Measurements from ENCODE around the gene PLA2G2A. TPM values are rescaled to one million over a fixed set of nuclear protein-coding genes. Genes with fewer than 3 reads are reported as not detected.
A peak's percentile ranks its signal among the peaks of the same experiment; 100 is the strongest.

PLA2G2A gene
- total RNA-seq, 1 experiment from 2014 or later: 7.1 TPM

GRCh38 chr1:19957779-19958178, 21.6 kb downstream of the PLA2G2A start:
- no peak overlapping the region for H3K4ac ChIP-seq (ENCODE audit: low read depth, low read length)
- no peak overlapping the region for H3K14ac ChIP-seq (ENCODE audit: insufficient read depth, low read length)
- no peak overlapping the region for H2BK15ac ChIP-seq (ENCODE audit: low read depth, low read length)
- no peak overlapping the region for H3K56ac ChIP-seq (ENCODE audit: insufficient read length, low read depth, low read length)
- H3K79me2 ChIP-seq (ENCODE audit: insufficient read depth, low read length): no peaks in the 10 kb centered on the region
- no peak overlapping the region for H2BK5ac ChIP-seq (ENCODE audit: insufficient read length, low read length)
- H4K5ac ChIP-seq (ENCODE audit: insufficient read length, low read depth, low read length): no peak overlapping the region
- no peak overlapping the region for H2BK20ac ChIP-seq (ENCODE audit: low read depth, low read length, poor library complexity, severe bottlenecking)
- Mint-ChIP-seq H3K36me3 (ENCODE audit: insufficient read depth in 1 of 3, low read depth in 3 of 3) (peaks cover 2 to 6% (median 5%) of the 10 kb centered on the region in 3 experiments; a peak in 5 of 7 replicates), H3K9me3 (peaks cover 14 to 24% of the 10 kb centered on the region in 2 experiments; a peak in 4 of 5 replicates), H3K27me3 (ENCODE audit: low read depth) (peaks cover 25% of the 10 kb centered on the region), H3K27ac (no peak overlapping the region; a peak in 1 of 7 replicates), H3K4me1 (peaks cover 20 to 25% of the 10 kb centered on the region in 2 experiments), H3K4me3 (no peak overlapping the region)
- no peak overlapping the region for H3K9ac ChIP-seq (ENCODE audit: extremely low read depth, insufficient read length, low read length)
- H4K20me1 ChIP-seq (ENCODE audit: control insufficient read depth, insufficient read depth, insufficient read length): no peaks in the 10 kb centered on the region
- H3K23me2 ChIP-seq (ENCODE audit: insufficient read length, low read depth, low read length, poor library complexity, severe bottlenecking): no peaks in the 10 kb centered on the region
- no peak overlapping the region for H4K91ac ChIP-seq (ENCODE audit: insufficient read length, low read depth, low read length)
- no peak overlapping the region for H2AFZ ChIP-seq (ENCODE audit: low read length)
- WGBS (ENCODE audit: extremely low coverage, insufficient read length, low lambda C conversion rate): no CpG with 5 or more reads among the region's 4 CpGs
- peaks cover 13% of the 10 kb centered on the region for H3K9me3 ChIP-seq (ENCODE audit: control insufficient read depth, low read depth, low read length)
- H3K79me1 ChIP-seq (ENCODE audit: insufficient read depth, low read depth, low read length, poor library complexity, severe bottlenecking): no peaks in the 10 kb centered on the region
- no peak overlapping the region for H2BK120ac ChIP-seq (ENCODE audit: low read depth, low read length, poor library complexity, severe bottlenecking)
- no peak overlapping the region for H2AK5ac ChIP-seq (ENCODE audit: insufficient read length, low read length)
- no peaks in the 10 kb centered on the region for H3K27me3 ChIP-seq (ENCODE audit: insufficient read depth, low read length)
- H2BK12ac ChIP-seq (ENCODE audit: insufficient read length, low read depth, low read length): no peak overlapping the region
- peaks cover 5% of the 10 kb centered on the region; the same call in 1 of the 2 replicates for H3K4me1 ChIP-seq (ENCODE audit: insufficient read depth, low read length)
- H3K23ac ChIP-seq (ENCODE audit: insufficient read length, low read depth, low read length): no peak overlapping the region
- TF ChIP-seq CTCF (conservative IDR thresholded peaks at IDR 0.05): peak; percentile 48
- no peak overlapping the region for H3K18ac ChIP-seq (ENCODE audit: insufficient read length, low read depth, low read length)
- H3K4me2 ChIP-seq (ENCODE audit: insufficient read depth, insufficient read length, low read length): no peak overlapping the region
- H3K27ac ChIP-seq (ENCODE audit: insufficient read length, low read depth, low read length): no peak overlapping the region
- DNase-seq: peak; percentile 55
- no peak overlapping the region for H4K8ac ChIP-seq (replicated peaks; ENCODE audit: insufficient read length, low read depth, low read length)
- H3T11ph ChIP-seq (ENCODE audit: low read length): no peak overlapping the region

All from H9 (cell line).